Lung (tissue), 12 donors: Measurements from ENCODE around the gene DDX1. TPM values are rescaled to one million over a fixed set of nuclear protein-coding genes. Genes with fewer than 3 reads are reported as not detected.

Experiments used
- ATAC-seq: fragments of 200-7000 bp; cut with Tn5 transposase; one replicate; pipeline ENCODE4 v1.9.1; 2020; ENCODE audit warnings: moderate number of reproducible peaks; ENCODE audit not compliant: insufficient read depth, low FRiP score
- DNase-seq, 3 donors: peaks; one replicate each; pipeline ENCODE4 v3.0.0-alpha.2; 2013 to 2017
- H3K27ac ChIP-seq, 2 donors: one replicate each; pipeline ENCODE4 v1.5.1; 2013; ENCODE audit warnings: mild to moderate bottlenecking in 2 of 2, moderate library complexity in 2 of 2, control low read depth in 1 of 2, inconsistent platforms in 1 of 2, low read depth in 1 of 2, low read length in 1 of 2
- H3K27me3 ChIP-seq, 3 donors: one replicate each; pipeline ENCODE4 v1.5.1; 2013; ENCODE audit warnings: low read length in 2 of 3; ENCODE audit not compliant: control insufficient read depth in 3 of 3, insufficient read depth in 3 of 3
- H3K36me3 ChIP-seq, 4 donors: one replicate each; pipeline ENCODE4 v1.5.1; 2013; ENCODE audit warnings: low read length in 4 of 4, mild to moderate bottlenecking in 1 of 4, moderate library complexity in 1 of 4; ENCODE audit not compliant: control insufficient read depth in 4 of 4, insufficient read depth in 4 of 4
- H3K4me1 ChIP-seq, 5 donors: one replicate each; pipeline ENCODE4 v1.5.1; 2013; ENCODE audit warnings: low read length in 5 of 5, mild to moderate bottlenecking in 2 of 5, moderate library complexity in 1 of 5; ENCODE audit not compliant: control insufficient read depth in 5 of 5, insufficient read depth in 5 of 5
- H3K4me3 ChIP-seq: one replicate; pipeline ENCODE4 v1.5.1; 2013; ENCODE audit warnings: mild to moderate bottlenecking, control low read depth, moderate library complexity
- H3K9ac ChIP-seq, 2 donors: one replicate each; pipeline ENCODE4 v1.5.1; 2013; ENCODE audit warnings: low read length in 2 of 2, control low read depth in 1 of 2; ENCODE audit not compliant: insufficient read depth in 1 of 2
- H3K9me3 ChIP-seq, 4 donors: one replicate each; pipeline ENCODE4 v1.5.1; 2013; ENCODE audit warnings: low read length in 3 of 4, mild to moderate bottlenecking in 1 of 4, moderate library complexity in 1 of 4; ENCODE audit not compliant: control insufficient read depth in 4 of 4, insufficient read depth in 3 of 4
- CTCF ChIP-seq: IDR thresholded peaks from 2 replicates; pipeline ENCODE4 v1.5.1; 2012; ENCODE audit warnings: mild to moderate bottlenecking; ENCODE audit errors: control extremely low read depth, extremely low read depth
- WGBS, 2 donors: extraction: QIAGEN DNeasy Blood & Tissue Kit; methylation state at CpG; one replicate each; pipeline ENCODE4 v1.1.7; 2013; 5-methylcytosine and 5-hydroxymethylcytosine counted together
- polyA plus RNA-seq, 2 donors: library from polyadenylated mRNA; stranded (reverse); fragments of 200-250 nt; gene quantifications; one replicate each; pipeline ENCODE4 v1.2.1, GENCODE V29; 2013
- total RNA-seq, 2 donors: library from RNA; depleted of rRNA in 1 of 2; stranded (reverse); fragments of >200 nt in 1 of 2; gene quantifications; one replicate each; pipeline ENCODE4 v1.2.1, GENCODE V29; 2014 to 2021
- donor health status: control.
- donor health status: control.
- donor health status: Bipolar disorder and iron deficiency.
- donor health status: healthy.
- donor health status: DM: yes; HTN: yes; CAD: no.

Gene DDX1
- total and polyA plus RNA-seq, 4 donors: 53.7 to 85.2 (median 60.5) TPM

GRCh38 chr2:15602393-15602792 lies 10.7 kb downstream of the DDX1 start:
- no peaks in the 10 kb centered on the region for H3K4me1 ChIP-seq
- no peaks in the 10 kb centered on the region for H3K27me3 ChIP-seq
- no peak overlapping the region for H3K27ac ChIP-seq
- DNase-seq (no peak), ATAC-seq (no peak)
- WGBS, 2 donors: 93 to 94% methylated on average over 8 of the region's 8 CpGs
- TF ChIP-seq CTCF: no peak
- H3K9ac ChIP-seq: no peak overlapping the region
- no peaks in the 10 kb centered on the region for H3K9me3 ChIP-seq
- H3K36me3 ChIP-seq: peaks cover 26 to 59% (median 51%) of the 10 kb centered on the region in 4 donors
- no peak overlapping the region for H3K4me3 ChIP-seq

GRCh38 chr2:15603044-15603765 lies 11.5 kb downstream of the DDX1 start:
- Histone ChIP-seq H3K9ac (no peak overlapping the region), H3K36me3 (peaks cover 30 to 64% (median 54%) of the 10 kb centered on the region in 4 donors), H3K27me3 (no peaks in the 10 kb centered on the region), H3K27ac (no peak overlapping the region), H3K4me1 (no peaks in the 10 kb centered on the region), H3K4me3 (no peak overlapping the region), H3K9me3 (no peaks in the 10 kb centered on the region)
- WGBS, 2 donors: 95% methylated on average over 3 of the region's 3 CpGs
- DNase-seq (no peak), ATAC-seq (no peak)
- TF ChIP-seq CTCF: no peak

GRCh38 chr2:15603948-15604347 lies 12.3 kb downstream of the DDX1 start:
- Histone ChIP-seq H3K4me3 (no peak overlapping the region), H3K4me1 (no peaks in the 10 kb centered on the region), H3K27ac (no peak overlapping the region), H3K27me3 (no peaks in the 10 kb centered on the region), H3K36me3 (peaks cover 33 to 69% (median 54%) of the 10 kb centered on the region in 4 donors), H3K9ac (no peak overlapping the region), H3K9me3 (no peaks in the 10 kb centered on the region)
- DNase-seq: no peak
- WGBS, 2 donors: 96 to 98% methylated on average over 2 of the region's 2 CpGs
- no peak for TF ChIP-seq CTCF
- no peak for ATAC-seq
